Measurements from ENCODE around the gene RCE1.
"Not testable (repeated sequence)": the region's sequence is repeated elsewhere in the genome, so short reads cannot be mapped to it uniquely, and the experiment has no call there.

The RCE1 gene

GRCh38 chr11:66842896-66843775 lies at the start of gene RCE1:
TSS of gene RCE1 (plus strand) at chr11:66843441. CDS start at chr11:66843456, 15 bp downstream.
- Histone ChIP-seq H3K27ac (peak within 1 kb of the TSS; percentile 83), H3K36me3 (ENCODE audit: insufficient read depth, low read length) (peaks cover 14% of the 10 kb centered on the region; the same call in 1 of the 2 replicates), H3K4me3 (peak within 1 kb of the TSS; percentile 99), H3K9me3 (ENCODE audit: low read depth, low read length) (no peaks in the 10 kb centered on the region), H3K9ac (ENCODE audit: insufficient read length) (peak within 1 kb of the TSS; percentile 98)
- TF ChIP-seq EZH2 (IDR thresholded peaks at IDR 0.05) (no peak), POLR2AphosphoS5 (IDR thresholded peaks at IDR 0.05; ENCODE audit: borderline replicate concordance, low read depth, low read length) (peak; percentile 78), FOXP2 (optimal IDR thresholded peaks at IDR 0.05; ENCODE audit: control extremely low read depth, extremely low read length, insufficient read depth) (peak; percentile 94)
- no peak for DNase-seq (ENCODE audit: low read depth, low spot score)

DNA sequence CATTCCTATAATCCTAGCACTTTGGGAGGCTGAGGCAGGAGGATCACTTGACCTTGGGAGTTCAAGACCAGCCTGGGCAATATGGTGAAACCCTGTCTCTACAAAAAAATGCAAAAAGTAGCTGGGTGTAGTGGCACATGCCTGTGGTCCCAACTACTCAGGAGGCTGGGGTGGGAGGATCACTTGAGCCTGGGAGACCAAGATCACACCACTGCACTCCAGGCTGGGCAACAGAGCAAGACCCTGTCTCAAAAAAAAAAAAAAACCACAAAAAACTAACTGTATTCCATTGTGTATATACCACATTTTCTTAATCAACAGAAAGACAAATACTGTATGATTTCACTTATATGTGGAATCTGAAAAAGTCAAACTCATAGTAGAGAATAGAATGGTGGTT lies 43.4 kb upstream of the RCE1 start:
- not testable (repeated sequence) for DNase-seq (ENCODE audit: low read depth, low spot score); H3K36me3 ChIP-seq (ENCODE audit: insufficient read depth, low read length); H3K9me3 ChIP-seq (ENCODE audit: low read depth, low read length); H3K4me3 ChIP-seq; H3K27ac ChIP-seq; H3K9ac ChIP-seq (ENCODE audit: insufficient read length)

DNA sequence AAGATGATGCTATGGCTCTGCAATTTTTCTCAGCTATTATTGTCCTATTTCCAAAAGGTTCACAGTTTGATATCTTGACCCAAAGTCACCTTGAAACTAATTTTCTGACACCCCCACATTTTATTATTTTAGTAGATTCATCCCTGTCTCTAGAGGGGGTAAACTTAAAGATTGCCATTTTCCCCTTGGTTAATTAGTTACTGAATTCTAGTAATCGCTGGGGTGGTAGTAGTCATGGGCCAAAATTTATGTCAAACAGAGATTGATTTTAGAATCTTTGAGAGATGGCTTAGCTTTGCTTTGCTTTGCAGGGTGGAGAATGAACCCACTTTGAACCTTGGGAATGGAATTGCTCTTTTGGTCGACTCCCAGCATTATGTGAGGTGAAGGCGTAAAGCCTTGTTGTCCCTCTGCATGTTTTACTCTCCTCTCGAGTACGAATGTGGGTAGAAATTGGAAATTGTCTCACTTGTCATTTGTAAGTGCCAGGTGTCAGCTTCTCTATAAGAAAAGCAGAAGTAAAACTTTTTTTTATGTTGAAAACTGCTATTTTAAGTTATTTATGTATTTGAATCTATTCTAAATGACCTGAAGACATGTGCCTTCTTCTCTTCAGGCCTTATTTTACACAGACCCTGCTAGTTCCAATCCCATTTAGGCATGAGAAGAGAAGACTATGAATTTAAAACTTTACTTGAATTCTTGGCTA lies 42.4 kb upstream of the RCE1 start:
- Histone ChIP-seq H3K9me3 (ENCODE audit: low read depth, low read length) (no peaks in the 10 kb centered on the region), H3K36me3 (ENCODE audit: insufficient read depth, low read length) (peaks cover 3% of the 10 kb centered on the region; the same call in 1 of the 2 replicates), H3K4me3 (no peak overlapping the region), H3K9ac (ENCODE audit: insufficient read length) (no peak overlapping the region), H3K27ac (no peak overlapping the region)
- no peak for TF ChIP-seq POLR2AphosphoS5 (IDR thresholded peaks at IDR 0.05; ENCODE audit: borderline replicate concordance, low read depth, low read length)
- TF ChIP-seq EZH2 (IDR thresholded peaks at IDR 0.05) = no peak
- DNase-seq (ENCODE audit: low read depth, low spot score) = no peak

DNA sequence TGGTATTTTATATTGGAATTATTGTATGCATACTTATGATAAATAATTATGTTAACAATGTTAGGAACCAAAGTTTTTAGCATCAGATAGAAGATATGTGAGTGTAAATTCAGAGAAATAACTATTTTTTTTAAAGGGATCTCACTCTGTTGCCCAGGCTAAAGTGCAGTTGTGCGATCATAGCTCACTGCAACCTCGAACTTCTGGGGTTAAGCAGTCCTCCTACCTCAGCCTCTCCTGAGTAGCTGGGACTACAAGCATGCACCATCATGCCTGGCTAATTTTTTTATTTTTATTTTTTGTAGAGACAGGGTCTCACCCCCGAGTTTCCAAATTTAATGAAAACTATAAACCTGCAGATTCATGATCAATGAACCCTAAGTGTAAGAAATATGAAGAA lies 33.6 kb upstream of the RCE1 start:
- TF ChIP-seq EZH2 (IDR thresholded peaks at IDR 0.05) (no peak), POLR2AphosphoS5 (IDR thresholded peaks at IDR 0.05; ENCODE audit: borderline replicate concordance, low read depth, low read length) (no peak), FOXP2 (optimal IDR thresholded peaks at IDR 0.05; ENCODE audit: control extremely low read depth, extremely low read length, insufficient read depth) (no peak)
- Histone ChIP-seq H3K4me3 (no peak overlapping the region), H3K9me3 (ENCODE audit: low read depth, low read length) (no peaks in the 10 kb centered on the region), H3K36me3 (ENCODE audit: insufficient read depth, low read length) (no peaks in the 10 kb centered on the region), H3K9ac (ENCODE audit: insufficient read length) (no peak overlapping the region), H3K27ac (no peak overlapping the region)
- DNase-seq (ENCODE audit: low read depth, low spot score) = no peak

DNA sequence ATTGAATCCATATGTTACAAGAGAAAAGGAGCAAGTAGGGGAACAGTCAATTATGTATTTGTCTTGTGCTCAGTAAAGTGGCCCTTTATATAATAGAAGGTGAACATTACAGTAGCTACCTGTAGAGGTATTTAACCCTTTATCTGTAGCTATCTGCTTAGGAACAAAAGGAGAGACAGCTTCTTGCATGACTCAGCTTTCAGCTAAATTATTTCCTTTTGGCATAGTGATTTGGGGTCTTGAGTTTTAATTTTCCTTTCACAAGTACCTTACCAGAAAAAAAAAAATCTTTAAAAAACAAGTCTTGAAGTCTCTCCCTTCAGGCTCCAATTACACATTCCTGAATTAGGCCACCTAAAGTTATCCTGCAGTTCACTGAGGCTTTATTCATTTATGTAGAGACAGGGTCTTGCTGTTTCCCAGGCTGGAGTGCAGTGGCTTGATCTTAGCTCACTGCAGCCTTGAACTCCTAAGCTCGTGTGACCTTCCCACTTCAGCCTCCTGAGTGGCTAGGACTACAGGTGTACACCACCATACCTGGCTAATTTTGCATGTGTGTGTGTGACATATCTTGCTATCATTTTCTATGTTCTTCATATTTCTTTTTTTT lies 32.6 kb upstream of the RCE1 start:
- Histone ChIP-seq H3K4me3 (no peak overlapping the region), H3K9me3 (ENCODE audit: low read depth, low read length) (no peaks in the 10 kb centered on the region), H3K36me3 (ENCODE audit: insufficient read depth, low read length) (no peaks in the 10 kb centered on the region), H3K27ac (no peak overlapping the region), H3K9ac (ENCODE audit: insufficient read length) (no peak overlapping the region)
- no peak for TF ChIP-seq POLR2AphosphoS5 (IDR thresholded peaks at IDR 0.05; ENCODE audit: borderline replicate concordance, low read depth, low read length)
- no peak for TF ChIP-seq EZH2 (IDR thresholded peaks at IDR 0.05)
- TF ChIP-seq FOXP2 (optimal IDR thresholded peaks at IDR 0.05; ENCODE audit: control extremely low read depth, extremely low read length, insufficient read depth) = no peak
- no peak for DNase-seq (ENCODE audit: low read depth, low spot score)

DNA sequence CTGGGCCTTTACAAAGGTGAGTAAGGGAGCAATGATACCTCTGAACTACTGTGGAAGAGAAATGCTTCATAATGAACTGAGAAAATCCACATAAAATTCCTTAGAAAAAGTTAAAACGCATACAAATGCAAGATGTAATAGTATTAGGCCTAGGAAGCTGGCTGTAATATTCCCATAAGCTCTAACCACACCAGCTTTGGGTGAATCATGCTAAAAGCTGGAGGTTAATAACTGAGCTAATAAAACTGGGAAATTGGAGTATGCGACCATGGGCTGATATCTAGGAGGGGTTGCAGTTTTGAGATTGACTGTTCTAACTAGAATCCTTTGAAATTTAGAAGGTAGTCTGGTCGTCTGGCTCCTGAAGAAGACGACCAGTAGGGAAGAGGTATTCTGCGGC lies 28.6 kb upstream of the RCE1 start:
- TF ChIP-seq EZH2 (IDR thresholded peaks at IDR 0.05) (no peak), POLR2AphosphoS5 (IDR thresholded peaks at IDR 0.05; ENCODE audit: borderline replicate concordance, low read depth, low read length) (no peak), FOXP2 (optimal IDR thresholded peaks at IDR 0.05; ENCODE audit: control extremely low read depth, extremely low read length, insufficient read depth) (no peak)
- no peak overlapping the region for H3K27ac ChIP-seq
- H3K9ac ChIP-seq (ENCODE audit: insufficient read length) = no peak overlapping the region
- DNase-seq (ENCODE audit: low read depth, low spot score) = no peak
- H3K4me3 ChIP-seq = no peak overlapping the region
- H3K9me3 ChIP-seq (ENCODE audit: low read depth, low read length) = no peaks in the 10 kb centered on the region
- H3K36me3 ChIP-seq (ENCODE audit: insufficient read depth, low read length) = no peaks in the 10 kb centered on the region

DNA sequence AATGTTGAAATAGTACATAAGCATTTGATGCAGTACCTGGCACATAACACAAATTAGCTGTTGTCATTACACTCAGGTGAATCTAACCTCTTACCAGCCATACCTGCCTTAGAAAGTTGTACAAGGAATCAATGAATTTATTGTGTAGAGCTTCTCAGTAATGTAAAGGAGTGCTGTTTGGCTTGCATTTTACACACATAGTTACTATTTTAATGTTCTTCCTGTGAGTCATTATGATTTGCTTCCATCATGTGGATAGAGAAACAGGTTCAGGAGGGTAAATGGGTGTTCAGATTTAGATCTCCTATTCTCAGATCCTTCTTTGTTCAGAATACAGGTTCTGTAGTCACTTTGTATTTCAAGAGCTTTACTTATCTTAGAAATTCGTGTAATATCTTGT lies 27.6 kb upstream of the RCE1 start:
- Histone ChIP-seq H3K9ac (ENCODE audit: insufficient read length) (no peak overlapping the region), H3K9me3 (ENCODE audit: low read depth, low read length) (no peaks in the 10 kb centered on the region), H3K27ac (no peak overlapping the region), H3K36me3 (ENCODE audit: insufficient read depth, low read length) (no peaks in the 10 kb centered on the region), H3K4me3 (no peak overlapping the region)
- TF ChIP-seq POLR2AphosphoS5 (IDR thresholded peaks at IDR 0.05; ENCODE audit: borderline replicate concordance, low read depth, low read length) (no peak), FOXP2 (optimal IDR thresholded peaks at IDR 0.05; ENCODE audit: control extremely low read depth, extremely low read length, insufficient read depth) (no peak), EZH2 (IDR thresholded peaks at IDR 0.05) (no peak)
- DNase-seq (ENCODE audit: low read depth, low spot score) = no peak

DNA sequence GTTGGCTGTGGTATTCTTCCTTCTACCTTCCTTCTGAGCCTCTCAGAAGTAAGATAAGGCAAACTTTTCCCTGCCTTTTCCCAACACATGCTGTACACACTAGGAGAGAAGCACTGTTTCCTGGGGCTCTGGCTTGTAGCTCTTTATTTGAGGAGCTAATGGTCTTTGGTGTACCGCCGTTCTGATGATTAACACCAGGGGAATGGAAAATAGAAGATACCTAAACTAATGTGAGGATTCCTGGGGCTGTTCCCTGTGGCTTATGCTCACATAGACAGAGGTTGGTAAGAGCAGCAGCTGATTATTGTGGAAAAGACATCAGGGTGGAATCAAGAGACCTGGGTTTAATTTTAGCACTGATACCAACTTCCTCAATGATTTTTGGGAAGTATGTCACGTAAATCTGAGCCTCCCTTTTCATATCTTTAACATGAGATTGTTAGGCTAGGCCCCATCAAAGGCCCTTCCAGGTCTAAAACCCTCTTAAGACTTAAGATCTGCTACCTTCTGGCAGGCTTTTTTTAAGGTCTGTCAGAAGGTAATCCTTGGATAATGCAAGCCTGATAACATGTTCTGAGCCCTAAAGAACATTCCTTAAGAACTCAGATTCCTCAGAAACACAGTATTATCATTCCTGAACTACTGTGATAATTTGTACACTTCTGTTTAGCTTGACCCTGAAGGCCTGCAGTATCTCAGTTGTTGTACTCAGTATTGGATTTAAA lies 24.8 kb upstream of the RCE1 start:
- H3K9ac ChIP-seq (ENCODE audit: insufficient read length) = no peak overlapping the region
- no peak overlapping the region for H3K4me3 ChIP-seq
- TF ChIP-seq POLR2AphosphoS5 (IDR thresholded peaks at IDR 0.05; ENCODE audit: borderline replicate concordance, low read depth, low read length) (no peak), EZH2 (IDR thresholded peaks at IDR 0.05) (no peak), FOXP2 (optimal IDR thresholded peaks at IDR 0.05; ENCODE audit: control extremely low read depth, extremely low read length, insufficient read depth) (no peak)
- H3K9me3 ChIP-seq (ENCODE audit: low read depth, low read length) = no peaks in the 10 kb centered on the region
- no peaks in the 10 kb centered on the region for H3K36me3 ChIP-seq (ENCODE audit: insufficient read depth, low read length)
- H3K27ac ChIP-seq = no peak overlapping the region
- no peak for DNase-seq (ENCODE audit: low read depth, low spot score)

Data from SK-N-MC (cell line).